K562 (cell line): Measurements from ENCODE around the gene TTC28. TPM values are rescaled to one million over a fixed set of nuclear protein-coding genes. Genes with fewer than 3 reads are reported as not detected.

ENCODE experiments used
- ATAC-seq: fragments of 200-7000 bp; cut with Tn5 transposase; 3 replicates; pipeline ENCODE4 v1.9.1; 2020; ENCODE audit warnings: moderate library complexity
- BruUV-seq: library from RNA; stranded (reverse); fragments of 400-500 nt; replicated peaks from 2 replicates; lab custom pipeline; 2021; lab: Mats Ljungman, UMichigan
- CTCF ChIA-PET: fragments of 300-600 bp; formaldehyde crosslinking; extraction: SDS; loops from one replicate; lab custom pipeline; 2021; ENCODE audit warnings: low intra/inter-chr PET ratio; lab: Yijun Ruan, JAX
- POLR2A ChIA-PET: fragments of 300-600, 350-650 bp; sonication (Branson Sonifier 250); formaldehyde crosslinking; extraction: SDS; loops from one replicate; lab custom pipeline; 2021; ENCODE audit warnings: antibody characterized with exemption, inconsistent platforms; lab: Yijun Ruan, JAX
- DNase-seq, 4 experiments: peaks; one replicate each; pipeline versions ENCODE4 v3.0.0 to v3.0.0-alpha.2; 2011 to 2018; ENCODE audit warnings: low spot score in 3 of 4, mixed read lengths in 3 of 4; ENCODE audit errors: extremely low read depth in 1 of 4
- FAIRE-seq: peaks from 2 replicates; lab custom pipeline; 2011; peaks lifted over from hg19 to GRCh38; lab: Jason Lieb, UNC
- H2AFZ ChIP-seq: 2 replicates; pipeline ENCODE4 v1.6.0; 2011; ENCODE audit warnings: low read depth, low read length, control low read depth, inconsistent platforms
- H3K27ac ChIP-seq: fragments of 200-600 bp; 3 replicates; pipeline ENCODE4 v1.8.0; 2011; ENCODE audit warnings: low read depth, mild to moderate bottlenecking, control low read depth, inconsistent platforms, low read length, moderate library complexity, mixed read lengths; ENCODE audit errors: extremely low read depth
- H3K27me3 ChIP-seq, 2 experiments: fragments of 300-600 bp in 1 of 2; 2 replicates in 1 of 2; 3 replicates in 1 of 2; pipeline versions ENCODE4 v1.6.0 to v1.8.0; 2011; ENCODE audit warnings: inconsistent platforms in 2 of 2, low read length in 2 of 2, mild to moderate bottlenecking in 1 of 2, mixed read lengths in 1 of 2, moderate library complexity in 1 of 2; ENCODE audit not compliant: control insufficient read depth in 2 of 2, insufficient read depth in 2 of 2
- H3K36me3 ChIP-seq: fragments of 300-600 bp; 3 replicates; pipeline ENCODE4 v1.8.0; 2011; ENCODE audit warnings: mild to moderate bottlenecking, low read length, inconsistent platforms; ENCODE audit not compliant: control insufficient read depth, insufficient read depth
- H3K4me1 ChIP-seq, 2 experiments: fragments of 200-600 bp in 1 of 2; replicated peaks in 1 of 2; 2 replicates in 1 of 2; 3 replicates in 1 of 2; pipeline versions ENCODE4 v1.5.1 to v1.8.0; 2011; ENCODE audit warnings: inconsistent platforms in 2 of 2, low read length in 2 of 2, mild to moderate bottlenecking in 1 of 2, mixed read lengths in 1 of 2, moderate library complexity in 1 of 2; ENCODE audit not compliant: control insufficient read depth in 2 of 2, insufficient read depth in 2 of 2
- H3K4me2 ChIP-seq: 2 replicates; pipeline ENCODE4 v1.6.1; 2011; ENCODE audit warnings: low read length, control low read depth, inconsistent platforms, mixed read lengths; ENCODE audit not compliant: insufficient read depth
- H3K4me3 ChIP-seq: fragments of 200-600 bp; sonication (generic), shearing (Covaris generic); 2 replicates; pipeline ENCODE4 v1.5.1; 2016; ENCODE audit warnings: control low read depth, inconsistent platforms
- H3K79me2 ChIP-seq: fragments of 200-600 bp; 3 replicates; pipeline ENCODE4 v1.8.0; 2011; ENCODE audit warnings: low read length, inconsistent platforms; ENCODE audit not compliant: control insufficient read depth, insufficient read depth
- H3K9ac ChIP-seq, 2 experiments: 2 replicates each; pipeline versions ENCODE4 v1.6.0 to v1.6.1; 2011; ENCODE audit warnings: low read depth in 2 of 2, low read length in 2 of 2, control low read depth in 1 of 2, inconsistent platforms in 1 of 2, mild to moderate bottlenecking in 1 of 2, mixed read lengths in 1 of 2; ENCODE audit not compliant: insufficient read depth in 1 of 2
- H3K9me1 ChIP-seq: one replicate; pipeline ENCODE4 v1.6.0; 2011; ENCODE audit warnings: inconsistent platforms, mild to moderate bottlenecking, low read length, moderate library complexity; ENCODE audit not compliant: control insufficient read depth, insufficient read depth
- H3K9me3 ChIP-seq: replicated peaks from 2 replicates; pipeline ENCODE4 v1.5.1; 2011; ENCODE audit warnings: low read depth, low read length, inconsistent platforms; ENCODE audit not compliant: control insufficient read depth, insufficient read depth
- H4K20me1 ChIP-seq: replicated peaks from 2 replicates; pipeline ENCODE4 v1.6.1; 2011; ENCODE audit warnings: low read length, inconsistent platforms, mixed read lengths; ENCODE audit not compliant: control insufficient read depth, insufficient read depth
- CEBPG ChIP-seq, 3 experiments: fragments of 200-800 bp in 1 of 3; sonication (Bioruptor generic) in 1 of 3; sonication (generic) in 1 of 3; formaldehyde crosslinking in 1 of 3; IDR thresholded peaks in 2 of 3; conservative IDR thresholded peaks in 1 of 3; 2 replicates each; pipeline versions ENCODE4 v1.6.1 to v1.8.0; 2016 to 2022; ENCODE audit warnings: missing compliant biosample characterization in 2 of 3, missing genetic modification characterization in 2 of 3, mild to moderate bottlenecking in 1 of 3, missing genetic modification reagents in 1 of 3
- ETV5 ChIP-seq: sonication (generic); formaldehyde crosslinking; IDR thresholded peaks from 2 replicates; pipeline ENCODE4 v1.4.0; 2020; ENCODE audit warnings: low read depth, mild to moderate bottlenecking, missing genetic modification reagents
- EWSR1 ChIP-seq: fragments of 450-650 bp; IDR thresholded peaks from 2 replicates; pipeline ENCODE4 v1.6.1; 2018; ENCODE audit warnings: borderline replicate concordance, mild to moderate bottlenecking, low read depth, moderate library complexity; ENCODE audit not compliant: partially characterized antibody
- GATA2 ChIP-seq: sonication (generic); formaldehyde crosslinking; IDR thresholded peaks from 2 replicates; pipeline ENCODE4 v1.4.0; 2020; ENCODE audit warnings: mild to moderate bottlenecking, missing genetic modification reagents
- GTF2A2 ChIP-seq: IDR thresholded peaks from 2 replicates; pipeline ENCODE4 v1.6.1; 2016; ENCODE audit warnings: mild to moderate bottlenecking, missing genetic modification characterization, missing compliant biosample characterization
- GTF2E2 ChIP-seq: fragments of 200-800 bp; sonication (Bioruptor generic); IDR thresholded peaks from 2 replicates; pipeline ENCODE4 v1.6.1; 2016; ENCODE audit warnings: missing genetic modification characterization, missing compliant biosample characterization
- HMGN3 ChIP-seq: IDR thresholded peaks from 2 replicates; pipeline ENCODE4 v1.6.1; 2011; ENCODE audit warnings: borderline replicate concordance, low read depth, mild to moderate bottlenecking, mixed read lengths, low read length; ENCODE audit not compliant: insufficient read length; ENCODE audit errors: extremely low read depth
- HNRNPK ChIP-seq: fragments of 200-400 bp; formaldehyde crosslinking; IDR thresholded peaks from one replicate; pipeline ENCODE4 v1.6.1; 2018; ENCODE audit warnings: mild to moderate bottlenecking, low read depth, low read length; ENCODE audit not compliant: poor library complexity, severe bottlenecking
- MLX ChIP-seq, 2 experiments: fragments of 450-650 bp in 1 of 2; sonication (generic) in 1 of 2; formaldehyde crosslinking; conservative IDR thresholded peaks; 2 replicates each; pipeline versions ENCODE4 v1.4.0 to v1.8.1; 2020 to 2022; ENCODE audit warnings: mild to moderate bottlenecking in 1 of 2, missing genetic modification reagents in 1 of 2
- ZFP36 ChIP-seq: fragments of 150-350 bp; IDR thresholded peaks from 2 replicates; pipeline ENCODE4 v1.6.1; 2018; ENCODE audit warnings: low read length, low read depth; ENCODE audit not compliant: partially characterized antibody
- ZNF239 ChIP-seq: fragments of 250-450 bp; sonication (Bioruptor Pico); IDR thresholded peaks from 2 replicates; pipeline ENCODE4 v1.4.0; 2020; ENCODE audit warnings: mild to moderate bottlenecking
- ZNF589 ChIP-seq: fragments of 200-800 bp; sonication (Bioruptor generic); IDR thresholded peaks from 2 replicates; pipeline ENCODE4 v1.6.1; 2016; ENCODE audit warnings: low read depth, missing genetic modification characterization, missing compliant biosample characterization
- ZNF764 ChIP-seq: fragments of 250-450 bp; sonication (Bioruptor Pico); IDR thresholded peaks from 2 replicates; pipeline ENCODE4 v1.4.0; 2020; ENCODE audit warnings: low read depth, mild to moderate bottlenecking, moderate library complexity
- WGBS: fragments of 100-300 bp; shearing (Covaris generic); methylation state at CpG from one replicate; pipeline ENCODE4 v1.1.6; 2016; ENCODE audit warnings: low coverage, mixed read lengths; ENCODE audit not compliant: insufficient coverage; ENCODE audit errors: missing lambda C conversion rate; 5-methylcytosine and 5-hydroxymethylcytosine counted together
- in situ Hi-C: fragments of 300-500 bp; cut with MboI; formaldehyde crosslinking; loops from 4 replicates; pipeline ENCODE4 v1.15.0; 2018; ENCODE audit warnings: inconsistent platforms, mixed read lengths
- intact Hi-C: fragments of 100-400 bp; cut with micrococcal nuclease; formaldehyde crosslinking; loops from 2 replicates; pipeline ENCODE4 v1.14.2; 2022
- polyA plus RNA-seq, 8 experiments: library from polyadenylated mRNA; depleted of rRNA in 4 of 8; stranded (reverse) in 5 of 8; unstranded in 3 of 8; fragments of >200 nt; fragmentation: Nextera tagmentation in 2 of 8; fragmentation: Illumina TruSeq in 1 of 8; extraction: Ambion mirVana in 2 of 8; extraction: Trizol in 1 of 8; gene quantifications; 2 replicates each; pipeline versions ENCODE4 v1.2.1 to v1.2.3, GENCODE V29; 2011 to 2014; ENCODE audit warnings: inconsistent platforms in 1 of 8, missing spikeins in 1 of 8
- total RNA-seq, 7 experiments: library from RNA; depleted of rRNA in 6 of 7; stranded (reverse); fragments of >200 nt in 6 of 7; fragmentation: Illumina TruSeq in 2 of 7; extraction: Trizol in 2 of 7; gene quantifications; 2 replicates each; pipeline versions ENCODE4 v1.2.1 to v1.2.3, GENCODE V29; 2011 to 2021; ENCODE audit warnings: low replicate concordance in 1 of 7
- TF ChIP-seq, protein P1 (sequence below): fragments of 450-650 bp; IDR thresholded peaks from 2 replicates; pipeline ENCODE4 v1.6.1; 2016; ENCODE audit warnings: antibody characterized with exemption

TTC28 gene
- total and polyA plus RNA-seq, 9 of the 15 experiments (the other 6 are each of a cell fraction or from before 2014, with no cell fraction given) = 0.22 to 10.7 (median 3.1) TPM

- H3K27me3 ChIP-seq = no peaks in the 10 kb centered on the region
- no peaks in the 10 kb centered on the region for H4K20me1 ChIP-seq
- intact Hi-C loops = no loop called here
- no peaks in the 10 kb centered on the region for H3K36me3 ChIP-seq
- H3K9ac ChIP-seq = no peak overlapping the region
- no peaks in the 10 kb centered on the region for H3K79me2 ChIP-seq
- no peak for DNase-seq
- ChIA-PET CTCF (no interaction called here), POLR2A (interaction anchor here (0.8 kb wide), 1 partner anchor 14 kb away, joined by 3 read pairs; no protein-coding TSS in a partner anchor)
- peaks cover 0 to 6% of the 10 kb centered on the region in 2 experiments; a peak in 2 of 5 replicates for H3K4me1 ChIP-seq
- H3K4me2 ChIP-seq = no peak overlapping the region
- FAIRE-seq = no peak
- BruUV-seq = no TSS peak
- in situ Hi-C loops = loop anchor here (25.0 kb wide), 2 partner anchors 606 to 1256 kb away; no protein-coding TSS in a partner anchor
- H3K27ac ChIP-seq = no peak overlapping the region
- peaks cover 3% of the 10 kb centered on the region for H3K9me1 ChIP-seq
- no peak for ATAC-seq
- H2AFZ ChIP-seq = no peak overlapping the region
- no peak overlapping the region for H3K4me3 ChIP-seq
- TF ChIP-seq, protein P1, sequence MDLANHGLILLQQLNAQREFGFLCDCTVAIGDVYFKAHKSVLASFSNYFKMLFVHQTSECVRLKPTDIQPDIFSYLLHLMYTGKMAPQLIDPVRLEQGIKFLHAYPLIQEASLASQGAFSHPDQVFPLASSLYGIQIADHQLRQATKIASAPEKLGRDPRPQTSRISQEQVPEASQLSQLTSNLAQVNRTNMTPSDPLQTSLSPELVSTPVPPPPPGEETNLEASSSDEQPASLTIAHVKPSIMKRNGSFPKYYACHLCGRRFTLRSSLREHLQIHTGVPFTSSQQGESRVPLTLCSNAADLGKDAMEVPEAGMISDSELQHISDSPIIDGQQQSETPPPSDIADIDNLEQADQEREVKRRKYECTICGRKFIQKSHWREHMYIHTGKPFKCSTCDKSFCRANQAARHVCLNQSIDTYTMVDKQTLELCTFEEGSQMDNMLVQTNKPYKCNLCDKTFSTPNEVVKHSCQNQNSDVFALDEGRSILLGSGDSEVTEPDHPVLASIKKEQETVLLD = no peak
- WGBS = 33% methylated on average over 2 of the region's 4 CpGs
- H3K9me3 ChIP-seq = no peaks in the 10 kb centered on the region
These were observed 661.8 kb downstream of the TTC28 start for GRCh38 chr22:28017859-28018258.

- Histone ChIP-seq H3K36me3 (no peaks in the 10 kb centered on the region), H3K9me1 (peaks cover 3% of the 10 kb centered on the region), H3K9ac (no peak overlapping the region), H4K20me1 (no peaks in the 10 kb centered on the region), H3K27ac (no peak overlapping the region), H3K4me3 (no peak overlapping the region), H3K4me2 (no peak overlapping the region), H3K27me3 (no peaks in the 10 kb centered on the region), H3K4me1 (peaks cover 0 to 6% of the 10 kb centered on the region in 2 experiments; a peak in 2 of 5 replicates), H3K9me3 (no peaks in the 10 kb centered on the region), H2AFZ (no peak overlapping the region), H3K79me2 (no peaks in the 10 kb centered on the region)
- no TSS peak for BruUV-seq
- ChIA-PET CTCF (no interaction called here), POLR2A (no interaction called here)
- intact Hi-C loops = no loop called here
- no peak for DNase-seq
- in situ Hi-C loops = loop anchor here (25.0 kb wide), 2 partner anchors 605 to 1255 kb away; no protein-coding TSS in a partner anchor
- WGBS = 82% methylated on average over 2 of the region's 2 CpGs
- no peak for FAIRE-seq
- no peak for ATAC-seq
- no peak for TF ChIP-seq ETV5 (CRISPR knock-in tag)
- no peak for TF ChIP-seq CEBPG (CRISPR knock-in tag; IDR thresholded peaks at IDR 0.05)
- TF ChIP-seq CEBPG (tag; conservative IDR thresholded peaks at IDR 0.05 in 1 of 2, IDR thresholded peaks at IDR 0.05 in 1 of 2) = no peak
- no peak for TF ChIP-seq ZNF239 (CRISPR knock-in tag)
- no peak for TF ChIP-seq HNRNPK
- no peak for TF ChIP-seq HMGN3
- no peak for TF ChIP-seq ZNF589 (CRISPR knock-in tag)
- no peak for TF ChIP-seq GTF2E2 (tag)
- no peak for TF ChIP-seq ZFP36
- TF ChIP-seq ZNF764 (CRISPR knock-in tag) = no peak
- no peak for TF ChIP-seq GATA2 (CRISPR knock-in tag)
- TF ChIP-seq EWSR1 = no peak
- TF ChIP-seq MLX (CRISPR knock-in tag; conservative IDR thresholded peaks at IDR 0.05) = no peak
- no peak for TF ChIP-seq GTF2A2
These were observed 662.2 kb downstream of the TTC28 start for GRCh38 chr22:28017558-28017820.
